Measurements from ENCODE around the gene ACTR10. TPM values are rescaled to one million over a fixed set of nuclear protein-coding genes. Genes with fewer than 3 reads are reported as not detected.
A peak's percentile ranks its signal among the peaks of the same experiment; 100 is the strongest.

ACTR10 gene
- total and polyA plus RNA-seq, 2 of the 8 experiments (the other 6 are each of a cell fraction or from before 2014, with no cell fraction given), result 15.4 to 34.6 TPM

DNA sequence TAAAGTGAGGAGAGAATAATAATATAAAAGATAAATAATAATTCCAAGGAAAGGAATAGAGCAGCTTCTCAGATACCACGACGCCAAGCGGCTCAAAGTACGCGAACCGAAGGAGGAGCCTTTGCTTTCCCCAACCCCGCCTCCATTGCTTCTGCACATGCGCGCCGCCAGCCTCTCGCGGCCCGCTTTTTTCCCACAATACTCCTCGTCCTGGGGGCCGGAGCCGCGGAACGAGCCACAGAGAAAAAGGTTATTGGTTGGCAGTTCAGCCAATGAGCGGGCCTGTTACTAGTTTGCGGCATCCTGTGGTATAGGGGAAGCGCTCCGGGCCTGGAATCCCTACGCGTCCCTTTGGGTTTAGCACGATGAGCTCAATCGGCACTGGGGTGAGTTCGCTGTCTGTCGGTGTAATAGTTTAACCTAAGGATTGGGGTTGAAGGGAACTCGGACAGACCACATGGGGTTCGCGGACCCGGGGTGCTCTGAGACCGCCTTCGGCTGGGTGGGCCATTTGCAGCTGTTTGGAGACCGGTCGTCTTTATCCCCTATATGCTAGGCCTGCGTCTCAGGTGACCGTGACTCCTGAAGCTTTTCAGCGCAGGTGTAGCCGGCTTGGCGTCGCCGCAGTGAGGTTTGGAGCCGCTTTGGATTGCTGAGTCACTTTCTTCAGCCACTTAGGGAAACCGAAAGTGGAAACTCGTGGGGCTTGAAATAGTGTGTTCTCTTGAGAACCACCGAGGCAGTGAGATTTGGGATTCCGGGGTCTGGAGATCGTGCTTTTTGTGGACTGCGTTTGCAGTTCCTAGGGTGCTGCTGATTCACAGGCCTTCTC is 44.8 kb downstream of the ACTR10 start, which contains the start of gene PSMA3 (continued):
- TF ChIP-seq, protein P1, sequence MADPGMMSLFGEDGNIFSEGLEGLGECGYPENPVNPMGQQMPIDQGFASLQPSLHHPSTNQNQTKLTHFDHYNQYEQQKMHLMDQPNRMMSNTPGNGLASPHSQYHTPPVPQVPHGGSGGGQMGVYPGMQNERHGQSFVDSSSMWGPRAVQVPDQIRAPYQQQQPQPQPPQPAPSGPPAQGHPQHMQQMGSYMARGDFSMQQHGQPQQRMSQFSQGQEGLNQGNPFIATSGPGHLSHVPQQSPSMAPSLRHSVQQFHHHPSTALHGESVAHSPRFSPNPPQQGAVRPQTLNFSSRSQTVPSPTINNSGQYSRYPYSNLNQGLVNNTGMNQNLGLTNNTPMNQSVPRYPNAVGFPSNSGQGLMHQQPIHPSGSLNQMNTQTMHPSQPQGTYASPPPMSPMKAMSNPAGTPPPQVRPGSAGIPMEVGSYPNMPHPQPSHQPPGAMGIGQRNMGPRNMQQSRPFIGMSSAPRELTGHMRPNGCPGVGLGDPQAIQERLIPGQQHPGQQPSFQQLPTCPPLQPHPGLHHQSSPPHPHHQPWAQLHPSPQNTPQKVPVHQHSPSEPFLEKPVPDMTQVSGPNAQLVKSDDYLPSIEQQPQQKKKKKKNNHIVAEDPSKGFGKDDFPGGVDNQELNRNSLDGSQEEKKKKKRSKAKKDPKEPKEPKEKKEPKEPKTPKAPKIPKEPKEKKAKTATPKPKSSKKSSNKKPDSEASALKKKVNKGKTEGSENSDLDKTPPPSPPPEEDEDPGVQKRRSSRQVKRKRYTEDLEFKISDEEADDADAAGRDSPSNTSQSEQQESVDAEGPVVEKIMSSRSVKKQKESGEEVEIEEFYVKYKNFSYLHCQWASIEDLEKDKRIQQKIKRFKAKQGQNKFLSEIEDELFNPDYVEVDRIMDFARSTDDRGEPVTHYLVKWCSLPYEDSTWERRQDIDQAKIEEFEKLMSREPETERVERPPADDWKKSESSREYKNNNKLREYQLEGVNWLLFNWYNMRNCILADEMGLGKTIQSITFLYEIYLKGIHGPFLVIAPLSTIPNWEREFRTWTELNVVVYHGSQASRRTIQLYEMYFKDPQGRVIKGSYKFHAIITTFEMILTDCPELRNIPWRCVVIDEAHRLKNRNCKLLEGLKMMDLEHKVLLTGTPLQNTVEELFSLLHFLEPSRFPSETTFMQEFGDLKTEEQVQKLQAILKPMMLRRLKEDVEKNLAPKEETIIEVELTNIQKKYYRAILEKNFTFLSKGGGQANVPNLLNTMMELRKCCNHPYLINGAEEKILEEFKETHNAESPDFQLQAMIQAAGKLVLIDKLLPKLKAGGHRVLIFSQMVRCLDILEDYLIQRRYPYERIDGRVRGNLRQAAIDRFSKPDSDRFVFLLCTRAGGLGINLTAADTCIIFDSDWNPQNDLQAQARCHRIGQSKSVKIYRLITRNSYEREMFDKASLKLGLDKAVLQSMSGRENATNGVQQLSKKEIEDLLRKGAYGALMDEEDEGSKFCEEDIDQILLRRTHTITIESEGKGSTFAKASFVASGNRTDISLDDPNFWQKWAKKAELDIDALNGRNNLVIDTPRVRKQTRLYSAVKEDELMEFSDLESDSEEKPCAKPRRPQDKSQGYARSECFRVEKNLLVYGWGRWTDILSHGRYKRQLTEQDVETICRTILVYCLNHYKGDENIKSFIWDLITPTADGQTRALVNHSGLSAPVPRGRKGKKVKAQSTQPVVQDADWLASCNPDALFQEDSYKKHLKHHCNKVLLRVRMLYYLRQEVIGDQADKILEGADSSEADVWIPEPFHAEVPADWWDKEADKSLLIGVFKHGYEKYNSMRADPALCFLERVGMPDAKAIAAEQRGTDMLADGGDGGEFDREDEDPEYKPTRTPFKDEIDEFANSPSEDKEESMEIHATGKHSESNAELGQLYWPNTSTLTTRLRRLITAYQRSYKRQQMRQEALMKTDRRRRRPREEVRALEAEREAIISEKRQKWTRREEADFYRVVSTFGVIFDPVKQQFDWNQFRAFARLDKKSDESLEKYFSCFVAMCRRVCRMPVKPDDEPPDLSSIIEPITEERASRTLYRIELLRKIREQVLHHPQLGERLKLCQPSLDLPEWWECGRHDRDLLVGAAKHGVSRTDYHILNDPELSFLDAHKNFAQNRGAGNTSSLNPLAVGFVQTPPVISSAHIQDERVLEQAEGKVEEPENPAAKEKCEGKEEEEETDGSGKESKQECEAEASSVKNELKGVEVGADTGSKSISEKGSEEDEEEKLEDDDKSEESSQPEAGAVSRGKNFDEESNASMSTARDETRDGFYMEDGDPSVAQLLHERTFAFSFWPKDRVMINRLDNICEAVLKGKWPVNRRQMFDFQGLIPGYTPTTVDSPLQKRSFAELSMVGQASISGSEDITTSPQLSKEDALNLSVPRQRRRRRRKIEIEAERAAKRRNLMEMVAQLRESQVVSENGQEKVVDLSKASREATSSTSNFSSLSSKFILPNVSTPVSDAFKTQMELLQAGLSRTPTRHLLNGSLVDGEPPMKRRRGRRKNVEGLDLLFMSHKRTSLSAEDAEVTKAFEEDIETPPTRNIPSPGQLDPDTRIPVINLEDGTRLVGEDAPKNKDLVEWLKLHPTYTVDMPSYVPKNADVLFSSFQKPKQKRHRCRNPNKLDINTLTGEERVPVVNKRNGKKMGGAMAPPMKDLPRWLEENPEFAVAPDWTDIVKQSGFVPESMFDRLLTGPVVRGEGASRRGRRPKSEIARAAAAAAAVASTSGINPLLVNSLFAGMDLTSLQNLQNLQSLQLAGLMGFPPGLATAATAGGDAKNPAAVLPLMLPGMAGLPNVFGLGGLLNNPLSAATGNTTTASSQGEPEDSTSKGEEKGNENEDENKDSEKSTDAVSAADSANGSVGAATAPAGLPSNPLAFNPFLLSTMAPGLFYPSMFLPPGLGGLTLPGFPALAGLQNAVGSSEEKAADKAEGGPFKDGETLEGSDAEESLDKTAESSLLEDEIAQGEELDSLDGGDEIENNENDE (IDR thresholded peaks at IDR 0.05; ENCODE audit: insufficient replicate concordance, low read length), result no peak
- TF ChIP-seq SP2 (IDR thresholded peaks at IDR 0.05; ENCODE audit: low read length) (no peak), POLR2AphosphoS5 (IDR thresholded peaks at IDR 0.05; ENCODE audit: low read depth, low read length) (peak; percentile 96), JUN (IDR thresholded peaks at IDR 0.05; ENCODE audit: low read depth, low read length) (no peak), PHF8 (conservative IDR thresholded peaks at IDR 0.05; ENCODE audit: low read depth, low read length) (peak; percentile 95), TEAD4 (IDR thresholded peaks at IDR 0.05; ENCODE audit: low read depth, low read length) (no peak), CEBPB (IDR thresholded peaks at IDR 0.05; ENCODE audit: low read depth, low read length) (no peak), RNF2 (IDR thresholded peaks at IDR 0.05; ENCODE audit: borderline replicate concordance, low read depth, low read length, missing control alignments, poor library complexity, severe bottlenecking) (no peak)
